NT2/D1 (cell line): ENCODE results near the gene PLEKHD1.
A peak's percentile ranks its signal among the peaks of the same experiment; 100 is the strongest.

Experiments
- DNase-seq: peaks from one replicate; pipeline ENCODE4 v3.0.0-alpha.2; 2011; ENCODE audit warnings: low read depth, low spot score
- H3K27me3 ChIP-seq: 2 replicates; pipeline ENCODE4 v1.6.0; 2011; ENCODE audit warnings: mild to moderate bottlenecking; ENCODE audit not compliant: insufficient read length, insufficient read depth
- H3K36me3 ChIP-seq: 2 replicates; pipeline ENCODE4 v1.6.1; 2011; ENCODE audit warnings: mild to moderate bottlenecking, low read length, mixed read lengths; ENCODE audit not compliant: insufficient read depth, insufficient read length
- H3K4me1 ChIP-seq: 2 replicates; pipeline ENCODE4 v1.5.1; 2011; ENCODE audit not compliant: insufficient read depth, insufficient read length
- H3K4me3 ChIP-seq: 2 replicates; pipeline ENCODE4 v1.5.1; 2011; ENCODE audit warnings: low read depth; ENCODE audit not compliant: insufficient read length
- H3K9ac ChIP-seq: 2 replicates; pipeline ENCODE4 v1.6.0; 2011; ENCODE audit warnings: low read depth; ENCODE audit not compliant: insufficient read length
- H3K9me3 ChIP-seq: 2 replicates; pipeline ENCODE4 v1.5.1; 2011; ENCODE audit warnings: mild to moderate bottlenecking, low read length; ENCODE audit not compliant: insufficient read depth
- SUZ12 ChIP-seq: IDR thresholded peaks from 2 replicates; pipeline ENCODE4 v1.6.1; 2011; ENCODE audit not compliant: insufficient read length, insufficient read depth; ENCODE audit errors: extremely low read depth
- YY1 ChIP-seq: IDR thresholded peaks from 2 replicates; pipeline ENCODE4 v1.6.1; 2011; ENCODE audit not compliant: insufficient read length, insufficient read depth
- ZNF274 ChIP-seq: IDR thresholded peaks from 2 replicates; pipeline ENCODE4 v1.6.1; 2011; ENCODE audit warnings: mild to moderate bottlenecking, low read depth, low read length

The PLEKHD1 gene

DNA sequence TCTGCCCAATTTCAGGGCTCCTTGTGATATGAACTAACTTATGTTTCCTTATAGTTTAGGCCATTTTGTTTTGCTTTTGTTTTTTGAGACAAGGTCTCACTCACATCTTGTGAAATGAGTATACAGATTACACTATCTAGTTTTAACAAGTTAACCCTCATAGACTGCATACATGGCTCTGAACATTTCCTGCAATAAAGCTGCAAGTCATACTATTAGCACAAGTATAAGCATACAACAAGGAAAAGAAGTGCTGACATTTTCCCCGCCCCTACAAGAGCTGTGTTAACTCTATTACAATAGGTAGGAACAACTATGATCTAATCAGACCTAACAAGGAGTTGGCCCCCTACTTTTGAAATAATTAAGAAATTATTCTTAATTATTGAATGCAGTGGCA is 54.2 kb downstream of the PLEKHD1 start:
- no peaks in the 10 kb centered on the region; the same call in 1 of the 2 replicates for H3K9me3 ChIP-seq
- TF ChIP-seq SUZ12 (no peak), ZNF274 (no peak), YY1 (no peak)
- no peak for DNase-seq

DNA sequence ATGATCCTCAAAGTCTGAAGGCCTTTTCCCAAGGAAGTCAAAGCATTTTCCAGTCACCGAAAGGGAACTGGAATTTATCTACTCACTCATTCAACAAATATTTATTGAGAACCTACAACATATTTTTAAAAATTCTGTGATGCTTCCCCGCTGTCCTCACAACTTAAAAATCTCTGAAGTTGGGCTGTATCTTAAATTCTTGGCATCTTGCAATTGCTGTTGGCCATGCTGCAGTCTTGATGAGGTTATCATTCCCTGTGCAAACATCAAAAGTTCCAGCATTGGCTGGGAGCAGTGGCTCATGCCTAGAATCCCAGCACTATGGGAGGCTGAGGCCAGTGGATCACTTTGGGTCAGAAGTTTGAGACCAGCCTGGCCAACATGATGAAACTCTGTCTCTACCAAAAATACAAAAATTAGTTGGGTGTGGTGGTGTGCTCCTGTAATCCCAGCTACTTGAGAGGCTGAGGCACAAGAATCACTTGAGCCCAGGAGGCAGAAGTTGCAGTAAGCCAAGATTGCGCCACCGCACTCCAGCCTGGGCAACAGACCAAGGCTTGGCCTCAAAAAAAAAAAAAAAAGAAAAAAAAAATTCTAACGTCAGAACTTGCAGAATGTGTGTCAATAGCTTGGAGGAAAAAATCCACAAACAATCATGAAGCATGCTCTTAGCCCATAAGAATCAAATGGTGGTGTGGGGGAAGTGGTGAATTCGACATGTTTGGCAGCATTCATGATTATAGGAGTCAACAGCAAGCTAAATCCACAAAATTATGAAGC is 55.3 kb downstream of the PLEKHD1 start:
- DNase-seq = no peak
- no peak for TF ChIP-seq SUZ12
- no peak for TF ChIP-seq YY1
- no peak for TF ChIP-seq ZNF274

More for the DNA sequence above, 54.2 kb downstream of the PLEKHD1 start:
- no peaks in the 10 kb centered on the region for H3K4me1 ChIP-seq
- no peak overlapping the region for H3K4me3 ChIP-seq
- H3K27me3 ChIP-seq = no peaks in the 10 kb centered on the region
- H3K36me3 ChIP-seq = no peaks in the 10 kb centered on the region
- no peak overlapping the region for H3K9ac ChIP-seq

DNA sequence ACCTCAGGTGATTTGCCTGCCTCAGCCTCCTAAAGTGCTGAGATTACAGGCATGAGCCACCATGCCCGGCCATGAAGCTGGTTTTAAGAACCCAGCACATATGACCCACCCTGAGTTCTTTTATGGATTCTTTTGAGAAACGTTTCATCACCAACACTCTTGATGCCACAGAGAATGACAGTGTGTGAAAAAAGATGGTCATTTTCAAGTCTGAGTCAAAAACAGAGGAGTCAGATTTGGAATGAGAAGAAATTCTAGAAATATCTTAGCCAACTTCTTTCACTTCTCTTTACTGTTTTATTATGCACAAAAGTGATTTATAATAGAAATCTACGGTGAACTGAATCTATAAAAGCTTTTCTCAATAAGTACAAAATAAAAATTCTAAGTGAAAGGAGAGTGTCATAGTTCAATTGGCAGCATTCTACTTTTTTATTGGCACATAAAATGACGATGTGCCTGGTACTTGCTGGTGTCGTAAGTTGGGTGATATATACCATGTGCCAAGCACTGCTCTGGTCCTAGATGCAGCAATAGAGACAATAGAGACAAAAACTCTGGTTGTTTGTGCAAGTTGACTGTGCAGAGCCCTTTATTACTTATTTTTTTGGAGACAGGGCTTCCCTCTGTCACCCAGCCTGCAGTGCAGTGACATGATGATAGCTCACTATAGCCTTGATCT is 56.3 kb downstream of the PLEKHD1 start:
- Histone ChIP-seq H3K27me3 (no peaks in the 10 kb centered on the region), H3K36me3 (no peaks in the 10 kb centered on the region), H3K9me3 (no peaks in the 10 kb centered on the region; the same call in 1 of the 2 replicates), H3K9ac (no peak overlapping the region), H3K4me3 (no peak overlapping the region), H3K4me1 (no peaks in the 10 kb centered on the region)
- TF ChIP-seq ZNF274 = no peak
- no peak for TF ChIP-seq SUZ12
- no peak for TF ChIP-seq YY1
- no peak for DNase-seq

More for the DNA sequence above, 55.3 kb downstream of the PLEKHD1 start:
- Histone ChIP-seq H3K27me3 (no peaks in the 10 kb centered on the region), H3K4me3 (no peak overlapping the region), H3K9me3 (no peaks in the 10 kb centered on the region; the same call in 1 of the 2 replicates), H3K4me1 (no peaks in the 10 kb centered on the region), H3K36me3 (no peaks in the 10 kb centered on the region), H3K9ac (no peak overlapping the region)

DNA sequence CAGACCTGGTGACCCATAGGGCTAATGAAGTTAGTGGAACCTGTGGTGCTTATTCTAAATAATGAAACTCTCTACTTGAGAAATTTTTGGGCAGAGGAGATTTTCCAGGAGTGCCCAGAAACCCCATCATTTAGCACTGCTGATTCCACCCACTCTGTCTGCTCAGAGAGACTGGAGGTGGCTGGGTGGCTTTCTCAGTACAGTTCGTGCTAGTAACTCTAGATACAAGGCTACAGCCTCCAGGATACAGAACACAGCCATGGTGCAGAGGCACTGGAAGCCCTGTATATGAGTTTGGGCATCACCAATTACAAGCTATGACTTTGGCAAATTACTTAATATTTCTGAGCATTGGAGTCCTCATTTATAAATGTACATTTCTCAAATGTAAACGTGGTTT is 57.8 kb downstream of the PLEKHD1 start:
- Histone ChIP-seq H3K27me3 (no peaks in the 10 kb centered on the region), H3K36me3 (no peaks in the 10 kb centered on the region), H3K9ac (no peak overlapping the region), H3K9me3 (no peaks in the 10 kb centered on the region; the same call in 1 of the 2 replicates), H3K4me3 (no peak overlapping the region), H3K4me1 (no peaks in the 10 kb centered on the region)
- DNase-seq = no peak
- TF ChIP-seq ZNF274 = no peak
- TF ChIP-seq SUZ12 = no peak
- no peak for TF ChIP-seq YY1

DNA sequence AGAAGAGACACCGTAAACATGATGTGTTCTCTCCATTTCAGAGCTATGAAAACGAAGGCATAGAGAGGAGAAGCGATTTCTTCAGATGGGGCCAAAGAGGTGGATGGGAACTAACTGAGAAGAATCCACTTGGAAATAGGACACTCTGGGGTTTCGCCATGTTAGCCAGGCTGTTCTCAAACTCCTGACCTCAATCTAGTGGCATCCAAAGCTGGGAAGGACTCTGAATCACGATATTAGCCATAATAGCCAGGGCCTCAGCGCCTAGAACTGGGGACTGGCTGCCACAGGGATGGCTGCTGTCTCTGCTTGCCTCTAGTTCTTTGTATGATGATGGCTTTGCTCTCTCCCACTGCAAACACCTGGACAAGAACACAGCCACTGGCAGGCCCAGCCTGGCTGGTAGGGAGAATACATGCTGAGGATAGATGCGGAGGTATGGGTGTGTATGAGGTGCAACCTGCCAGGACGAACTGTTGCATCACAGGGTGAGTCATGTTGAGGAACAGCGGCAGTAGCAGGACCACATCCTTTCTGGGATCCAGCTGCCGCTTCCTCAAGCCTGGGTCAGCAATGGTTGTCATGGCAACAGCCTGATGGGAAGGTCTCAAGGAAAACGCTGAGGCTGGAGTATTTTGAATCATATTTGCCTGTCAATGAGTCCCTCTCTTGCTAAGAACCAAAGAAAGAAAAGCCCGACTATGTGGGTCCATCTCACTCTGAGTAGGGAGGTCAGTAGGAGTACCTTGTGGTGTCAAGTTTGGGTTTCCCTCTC is 59.0 kb downstream of the PLEKHD1 start:
- TF ChIP-seq SUZ12 (no peak), YY1 (no peak), ZNF274 (no peak)
- H3K9me3 ChIP-seq = no peaks in the 10 kb centered on the region; the same call in 1 of the 2 replicates
- no peaks in the 10 kb centered on the region for H3K4me1 ChIP-seq
- no peak for DNase-seq
- no peaks in the 10 kb centered on the region for H3K36me3 ChIP-seq
- H3K27me3 ChIP-seq = no peaks in the 10 kb centered on the region
- no peak overlapping the region for H3K9ac ChIP-seq
- no peak overlapping the region for H3K4me3 ChIP-seq

DNA sequence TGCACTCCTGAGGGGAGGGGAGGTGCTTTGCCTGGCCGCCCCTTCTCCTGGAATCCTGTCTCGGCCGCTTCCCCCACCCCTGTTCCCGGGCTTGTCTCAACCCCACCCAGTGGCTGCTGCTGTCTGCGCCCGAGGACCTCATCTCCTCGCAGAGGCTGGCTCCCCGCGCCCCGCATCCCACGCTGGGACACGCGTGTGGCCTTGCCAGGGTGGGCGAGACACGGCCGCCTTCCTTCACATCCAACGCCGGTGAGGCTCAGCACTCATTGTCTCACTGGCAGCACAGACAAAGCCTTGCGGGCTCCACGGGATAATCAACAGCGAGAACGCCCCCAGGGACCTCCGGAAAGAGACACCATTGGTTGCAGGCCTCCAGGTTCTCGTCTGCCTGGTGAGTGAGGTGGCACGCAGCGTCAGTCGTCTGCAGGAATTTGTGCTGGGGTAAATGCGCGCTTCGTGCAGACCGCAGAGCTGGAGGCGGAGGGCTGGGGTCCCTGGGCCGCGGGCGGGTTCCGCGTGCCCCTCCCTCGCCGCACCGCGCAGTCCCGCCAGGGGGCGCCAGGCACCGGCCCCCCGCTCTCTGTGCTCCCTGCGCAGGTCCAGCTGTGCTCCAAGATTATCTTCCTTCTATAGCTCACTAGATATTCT is 63.3 kb downstream of the PLEKHD1 start:
- H3K4me1 ChIP-seq = no peaks in the 10 kb centered on the region
- H3K9me3 ChIP-seq = no peaks in the 10 kb centered on the region
- H3K36me3 ChIP-seq = no peaks in the 10 kb centered on the region
- TF ChIP-seq ZNF274 (no peak), SUZ12 (no peak), YY1 (no peak)
- H3K9ac ChIP-seq = peak overlapping the region; percentile 50
- H3K4me3 ChIP-seq = peak overlapping the region; percentile 39
- no peaks in the 10 kb centered on the region for H3K27me3 ChIP-seq
- peak; percentile 42 for DNase-seq
